SW480 (cell line): ENCODE results near the gene PTPRD.
"Not testable (repeated sequence)": the region's sequence is repeated elsewhere in the genome, so short reads cannot be mapped to it uniquely, and the experiment has no call there.

Experiments used
- DNase-seq: peaks from one replicate; pipeline ENCODE4 v3.0.0-alpha.2; 2016; ENCODE audit warnings: low spot score

The PTPRD gene

DNA sequence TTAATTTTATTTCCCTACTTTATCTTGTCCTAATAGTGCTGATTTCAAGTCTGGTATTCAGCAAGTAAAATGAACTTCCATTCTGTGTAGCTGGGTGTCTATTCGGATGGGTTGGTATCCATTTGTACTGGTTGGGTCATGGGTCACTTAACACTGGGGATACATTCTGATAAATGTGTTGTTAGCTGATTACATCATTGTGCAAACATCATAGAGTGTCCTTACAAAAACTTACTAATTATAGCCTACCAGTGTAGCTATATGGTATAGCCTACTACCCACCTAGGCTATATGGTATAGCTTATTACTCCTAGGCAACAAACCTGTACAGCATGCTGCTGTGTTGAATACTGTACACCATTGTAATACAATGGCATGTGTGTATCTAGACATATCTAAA lies 1439.5 kb downstream of the PTPRD start:
- DNase-seq: no peak

DNA sequence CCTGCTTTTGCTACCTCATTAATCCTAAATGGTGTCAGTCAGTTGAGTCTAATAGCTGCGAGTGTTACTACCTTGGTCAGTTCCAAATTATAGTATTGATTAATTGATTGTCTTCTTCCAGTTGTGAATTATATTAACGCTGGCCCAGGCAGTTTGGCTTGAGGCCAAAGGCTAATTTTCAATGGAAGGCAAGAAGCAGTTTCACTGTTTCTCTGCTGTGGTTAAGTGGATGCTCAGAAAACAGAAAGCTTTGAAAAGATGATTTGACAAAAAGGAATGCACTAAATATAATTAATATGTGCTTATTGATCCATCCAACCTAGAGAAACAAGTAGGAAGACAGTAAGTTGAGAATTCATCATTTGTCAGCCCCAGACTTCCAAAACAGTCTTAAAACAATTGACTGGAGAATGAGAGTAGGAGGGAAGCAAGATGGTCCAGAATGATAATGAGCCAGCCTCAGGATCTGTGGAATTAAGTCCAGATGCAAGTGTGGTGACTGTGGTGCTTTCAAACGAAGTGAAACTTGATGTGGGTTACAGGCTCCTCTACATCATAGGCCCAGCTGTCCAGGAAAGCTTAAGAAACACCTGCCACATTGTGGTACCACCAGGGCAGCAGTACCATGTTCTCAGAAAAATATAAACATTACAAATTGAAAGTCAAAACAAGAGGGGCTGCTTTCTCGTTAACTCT lies 1442.2 kb downstream of the PTPRD start:
- DNase-seq: no peak

DNA sequence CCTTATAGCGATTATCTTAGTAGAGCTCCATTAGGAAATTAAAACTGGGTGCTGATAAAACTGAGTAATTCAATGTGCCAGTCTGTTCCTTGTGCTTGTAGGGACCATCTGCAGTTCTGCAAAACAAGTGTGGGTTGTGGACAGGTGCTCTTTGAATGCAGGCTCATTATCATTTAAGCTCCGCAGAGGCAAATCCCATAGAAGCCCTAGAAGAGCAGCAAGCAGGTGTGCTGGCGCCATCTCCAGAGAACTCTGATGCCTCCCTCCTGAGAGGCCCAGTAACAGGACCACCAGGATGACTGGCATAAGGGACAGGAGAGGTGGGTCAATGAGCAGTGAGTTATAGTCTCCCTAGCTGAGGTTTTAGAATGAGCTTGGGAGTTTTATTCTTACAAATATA lies 1470.8 kb downstream of the PTPRD start:
- DNase-seq: no peak

DNA sequence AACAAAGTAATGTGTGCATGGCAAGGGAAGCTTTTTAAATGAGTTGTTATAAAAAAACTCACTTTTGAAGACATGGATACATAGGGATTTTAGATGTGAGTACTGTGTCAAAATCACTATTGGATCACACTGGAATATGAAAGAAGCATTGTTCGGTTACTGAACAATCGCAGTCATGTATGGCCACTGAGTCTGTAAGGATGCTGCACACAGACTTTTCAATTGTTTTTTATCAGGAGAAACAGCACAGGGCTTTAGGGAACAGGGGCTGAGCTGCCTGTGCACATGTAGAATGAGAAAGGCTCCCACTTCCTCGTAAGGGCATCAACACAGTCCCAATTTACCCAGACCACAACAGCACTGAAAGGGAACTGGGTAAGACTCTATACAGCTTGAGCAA lies 1479.3 kb downstream of the PTPRD start:
- no peak for DNase-seq

DNA sequence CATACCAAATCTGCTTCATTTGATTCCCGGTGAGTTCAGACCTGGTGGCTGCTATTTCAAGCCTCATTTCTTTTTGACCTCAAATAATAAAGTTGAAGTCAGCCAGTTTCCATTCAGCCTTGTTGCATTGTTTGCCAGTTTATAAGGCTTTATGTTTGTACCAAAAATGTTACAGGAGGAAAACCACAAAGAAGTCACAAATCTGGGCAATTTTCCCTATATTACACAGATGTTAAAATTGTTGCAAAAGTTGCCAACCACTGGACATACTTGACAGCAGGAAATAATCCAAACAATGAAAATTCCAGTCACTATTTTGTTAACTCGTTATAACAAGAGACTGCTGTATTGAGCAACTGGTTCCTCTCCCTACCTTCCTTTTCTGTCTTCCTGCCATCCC lies 1488.2 kb downstream of the PTPRD start:
- no peak for DNase-seq

- DNase-seq: no peak
Measured at GRCh38 chr9:9122230-9122875, 1490.4 kb downstream of the PTPRD start.

DNA sequence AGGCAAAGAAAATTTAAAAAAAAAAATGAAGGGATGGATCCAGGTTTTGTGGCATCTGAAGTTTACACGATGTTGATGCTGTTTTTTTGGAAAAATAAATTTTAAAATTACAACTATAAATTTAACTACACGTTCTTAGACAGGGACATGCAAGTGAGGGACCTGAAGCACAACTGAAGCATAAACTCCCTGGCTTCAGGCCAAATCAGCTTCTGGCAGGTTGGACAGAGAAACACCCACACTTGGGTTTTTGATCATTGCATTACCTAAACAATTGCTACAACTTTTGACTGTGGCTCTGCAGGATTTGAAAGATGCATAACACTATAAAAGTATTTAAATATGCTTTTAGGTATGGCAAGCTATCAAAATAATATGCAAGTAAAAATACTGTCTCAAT lies 1494.9 kb downstream of the PTPRD start:
- no peak for DNase-seq

- DNase-seq: no peak
Measured at GRCh38 chr9:9112001-9112720, 1500.6 kb downstream of the PTPRD start.

DNA sequence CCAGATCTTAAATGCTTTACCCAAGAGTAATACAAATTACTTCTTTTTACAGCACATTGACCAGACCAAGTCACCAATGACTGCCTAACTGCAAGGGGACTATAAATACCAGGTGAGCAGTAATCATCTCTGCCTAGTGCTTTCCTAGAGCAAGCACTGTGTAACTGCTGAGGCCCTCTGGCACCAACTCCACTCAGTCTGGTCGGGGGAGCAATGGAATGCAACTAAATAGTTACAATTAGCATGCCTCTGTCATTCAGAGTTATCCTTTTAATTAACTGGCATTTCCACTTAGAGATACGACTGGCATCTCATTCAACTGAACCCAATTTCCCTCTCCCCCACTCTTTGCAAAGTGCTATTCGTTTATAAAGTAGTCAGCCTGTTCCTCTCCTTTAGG lies 1504.2 kb downstream of the PTPRD start:
- DNase-seq: no peak

DNA sequence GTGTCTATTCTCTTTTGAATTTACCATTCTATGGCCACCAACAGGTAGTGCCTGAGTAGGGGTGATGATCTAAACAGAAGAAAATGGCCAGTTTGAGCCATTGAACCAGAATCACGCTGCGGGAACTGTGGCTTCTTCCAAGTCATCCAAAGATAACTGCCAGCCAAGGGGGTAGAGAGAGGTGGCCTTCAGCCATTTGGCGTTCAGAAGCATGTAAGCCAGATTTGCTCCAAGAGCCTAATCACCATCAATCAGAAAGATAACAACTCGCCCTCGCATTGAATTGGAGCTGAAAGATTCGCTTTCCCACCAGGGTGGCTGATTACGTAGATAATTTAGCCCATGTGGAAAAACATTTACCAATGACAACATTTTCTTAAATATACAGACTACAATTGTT lies 1510.5 kb downstream of the PTPRD start:
- no peak for DNase-seq

- DNase-seq: no peak
Measured at GRCh38 chr9:9100070-9100469, 1512.7 kb downstream of the PTPRD start.

GRCh38 chr9:9099646-9100045 lies 1513.2 kb downstream of the PTPRD start:
- no peak for DNase-seq

- not testable (repeated sequence) for DNase-seq
Measured at GRCh38 chr9:9097254-9097653, 1515.5 kb downstream of the PTPRD start.

DNA sequence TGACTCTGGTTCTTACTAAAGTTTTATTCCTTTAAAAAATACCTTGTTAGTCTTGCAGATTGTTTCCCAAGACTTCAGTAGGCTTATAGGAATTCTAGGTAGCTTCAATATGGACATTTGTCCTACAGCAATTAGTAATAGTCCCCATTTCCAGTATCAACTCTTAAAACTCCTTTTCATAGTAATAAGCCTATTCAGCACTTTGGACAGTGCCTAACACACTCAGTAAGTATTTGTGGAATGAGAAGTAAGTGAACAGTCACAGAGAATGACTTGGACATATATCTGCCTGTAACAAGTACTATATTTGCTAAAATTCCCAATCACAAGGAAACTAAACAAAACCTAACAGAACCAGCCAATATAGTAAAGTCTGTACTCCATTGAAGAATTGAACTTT lies 1521.4 kb downstream of the PTPRD start:
- no peak for DNase-seq

GRCh38 chr9:9079473-9079872 lies 1533.3 kb downstream of the PTPRD start:
- no peak for DNase-seq

GRCh38 chr9:9078301-9078700 lies 1534.5 kb downstream of the PTPRD start:
- no peak for DNase-seq

GRCh38 chr9:9061627-9062026 lies 1551.2 kb downstream of the PTPRD start:
- no peak for DNase-seq

DNA sequence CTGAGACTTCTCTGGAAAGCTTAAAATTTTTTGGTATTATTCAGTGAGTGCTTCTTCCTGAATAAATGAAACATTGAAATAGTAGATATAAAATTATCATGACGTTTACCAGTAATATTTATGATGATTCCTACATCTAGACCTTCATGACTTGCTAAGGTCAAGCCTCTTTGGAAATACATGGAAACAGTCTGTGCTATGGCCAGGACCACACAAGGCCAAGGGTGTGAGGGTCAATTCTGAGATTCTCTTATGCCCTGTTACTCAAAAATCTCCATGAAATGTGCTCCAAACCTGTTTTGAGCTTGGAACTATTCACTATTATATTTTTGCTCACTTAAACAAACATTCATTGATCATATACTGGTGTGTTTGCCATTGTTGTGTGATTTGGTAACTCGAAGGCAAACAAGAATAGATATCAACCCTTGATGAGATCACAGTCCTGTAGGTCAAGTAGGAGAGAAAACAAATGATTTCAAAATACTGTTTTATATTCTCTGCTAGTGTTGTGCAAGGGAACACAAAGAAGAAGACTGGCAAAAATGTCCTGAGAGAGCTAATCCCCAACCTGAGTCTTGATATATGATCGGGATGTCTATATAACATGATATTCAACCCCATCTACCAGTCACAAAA lies 1558.3 kb downstream of the PTPRD start:
- DNase-seq: no peak

DNA sequence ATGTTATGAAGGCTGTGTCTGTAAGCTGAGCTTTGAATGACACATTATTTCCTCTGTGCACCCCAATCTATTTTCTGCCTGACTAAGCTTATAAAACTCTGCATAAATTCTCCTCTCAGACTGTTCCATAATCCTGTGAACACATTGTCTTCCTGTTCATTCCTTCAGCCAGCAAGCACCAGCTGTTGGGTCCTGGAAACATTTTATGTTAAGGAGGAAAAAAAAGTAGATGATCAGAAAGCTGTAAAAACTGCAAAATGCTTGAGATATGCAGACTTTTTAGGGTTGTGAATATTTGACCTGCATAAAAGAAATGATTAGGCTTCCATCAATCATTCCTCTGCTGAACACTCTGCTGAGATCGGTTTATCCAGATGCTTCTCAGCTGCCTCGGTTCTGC lies 1567.2 kb downstream of the PTPRD start:
- DNase-seq: no peak

DNA sequence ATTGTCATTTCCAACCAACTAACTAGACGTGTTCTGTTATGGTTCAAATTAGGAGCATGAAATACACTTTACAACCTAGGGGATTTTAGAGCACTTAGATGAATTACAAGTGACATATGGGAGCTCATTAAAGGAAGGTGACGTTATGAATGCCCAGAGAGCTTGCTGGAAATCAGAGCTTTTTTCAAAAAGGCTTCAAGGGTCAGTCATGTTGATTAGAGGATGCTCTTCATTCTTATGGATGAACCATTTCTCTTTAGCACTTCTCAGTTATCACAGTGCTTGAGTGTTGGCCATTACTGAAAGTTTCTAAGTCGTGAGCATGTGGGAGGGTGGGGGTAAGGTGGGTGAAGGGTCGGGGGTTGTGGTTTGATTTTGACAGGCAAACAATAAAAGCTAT lies 1567.7 kb downstream of the PTPRD start:
- DNase-seq: no peak

DNA sequence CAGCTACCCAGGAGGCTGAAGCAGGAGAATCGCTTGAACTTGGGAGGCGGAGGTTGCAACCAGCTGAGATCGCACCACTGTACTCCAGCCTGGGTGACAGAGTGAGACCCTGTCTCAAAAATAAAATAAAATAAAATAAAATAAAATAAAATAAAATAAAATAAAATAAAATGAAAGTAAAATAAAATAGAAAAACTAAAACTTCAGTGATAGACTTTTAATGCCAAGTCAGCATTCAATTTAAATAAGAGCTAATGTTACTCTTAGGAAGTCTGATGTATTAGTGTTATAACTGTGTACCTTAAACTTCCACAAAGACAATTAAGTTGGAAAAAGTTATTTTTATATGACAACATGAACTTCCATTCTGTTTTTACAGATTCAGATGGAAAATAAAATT lies 1569.0 kb downstream of the PTPRD start:
- DNase-seq: not testable (repeated sequence)

GRCh38 chr9:9041756-9042155 lies 1571.0 kb downstream of the PTPRD start:
- no peak for DNase-seq

DNA sequence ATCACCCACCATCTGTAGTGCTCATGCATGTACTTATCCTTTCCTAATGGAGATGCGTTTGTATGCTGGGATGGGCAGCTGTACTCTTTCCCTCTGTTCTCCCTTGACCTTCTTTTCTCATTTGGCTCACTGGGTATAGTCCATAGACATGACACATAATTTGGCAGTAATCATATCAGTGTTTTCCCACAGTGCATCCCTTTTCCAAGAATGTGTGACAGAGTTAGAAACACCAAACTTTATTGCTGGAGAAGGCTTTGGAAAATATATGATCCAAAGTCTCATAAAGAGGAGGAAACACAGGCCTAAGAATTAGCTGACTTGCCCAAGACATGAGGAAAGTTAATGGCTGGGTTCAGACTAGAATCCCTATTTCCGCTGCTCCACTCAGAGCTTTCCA lies 1579.8 kb downstream of the PTPRD start:
- no peak for DNase-seq
